ENCODE results near the gene GSDME.

Gene GSDME

DNA sequence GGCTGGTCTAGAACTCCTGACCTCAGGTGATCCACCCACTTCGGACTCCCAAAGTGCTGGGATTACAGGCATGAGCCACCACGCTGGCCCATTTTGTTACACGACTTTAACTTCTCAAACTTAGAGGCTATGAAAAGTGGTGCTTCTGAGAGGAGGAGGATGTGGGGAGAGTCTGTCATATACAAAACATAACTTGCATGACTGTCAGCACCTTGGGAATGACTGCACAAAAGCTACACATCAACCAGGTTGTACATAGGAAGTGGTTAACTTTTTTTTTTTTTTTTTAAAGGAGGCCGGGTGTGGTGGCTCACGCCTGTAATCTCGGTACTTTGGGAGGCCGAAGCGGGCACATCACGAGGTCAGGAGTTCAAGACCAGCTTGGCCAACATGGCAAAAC is 43.4 kb upstream of the GSDME start:
- Histone ChIP-seq H3K27me3 (ENCODE audit: control insufficient read depth, low read length) (no peaks in the 10 kb centered on the region), H3K4me1 (ENCODE audit: control insufficient read depth, low read length) (no peaks in the 10 kb centered on the region), H3K9me3 (ENCODE audit: control insufficient read depth, insufficient read depth, low read length) (no peaks in the 10 kb centered on the region), H3K4me3 (ENCODE audit: low read length) (no peak overlapping the region), H3K9me2 (replicated peaks; ENCODE audit: control insufficient read depth, low read length) (no peaks in the 10 kb centered on the region), H3K79me2 (ENCODE audit: control insufficient read depth, low read length) (no peaks in the 10 kb centered on the region), H3F3A (ENCODE audit: control insufficient read depth, insufficient read depth) (peaks cover 15% of the 10 kb centered on the region), H3K36me3 (ENCODE audit: control insufficient read depth, low read length) (peaks cover 90% of the 10 kb centered on the region), H3K27ac (ENCODE audit: low read depth, low read length) (no peak overlapping the region), H3K4me2 (ENCODE audit: low read length) (no peak overlapping the region), H4K20me1 (ENCODE audit: control insufficient read depth, insufficient read depth, low read depth, low read length) (no peaks in the 10 kb centered on the region)
- TF ChIP-seq, protein P1, sequence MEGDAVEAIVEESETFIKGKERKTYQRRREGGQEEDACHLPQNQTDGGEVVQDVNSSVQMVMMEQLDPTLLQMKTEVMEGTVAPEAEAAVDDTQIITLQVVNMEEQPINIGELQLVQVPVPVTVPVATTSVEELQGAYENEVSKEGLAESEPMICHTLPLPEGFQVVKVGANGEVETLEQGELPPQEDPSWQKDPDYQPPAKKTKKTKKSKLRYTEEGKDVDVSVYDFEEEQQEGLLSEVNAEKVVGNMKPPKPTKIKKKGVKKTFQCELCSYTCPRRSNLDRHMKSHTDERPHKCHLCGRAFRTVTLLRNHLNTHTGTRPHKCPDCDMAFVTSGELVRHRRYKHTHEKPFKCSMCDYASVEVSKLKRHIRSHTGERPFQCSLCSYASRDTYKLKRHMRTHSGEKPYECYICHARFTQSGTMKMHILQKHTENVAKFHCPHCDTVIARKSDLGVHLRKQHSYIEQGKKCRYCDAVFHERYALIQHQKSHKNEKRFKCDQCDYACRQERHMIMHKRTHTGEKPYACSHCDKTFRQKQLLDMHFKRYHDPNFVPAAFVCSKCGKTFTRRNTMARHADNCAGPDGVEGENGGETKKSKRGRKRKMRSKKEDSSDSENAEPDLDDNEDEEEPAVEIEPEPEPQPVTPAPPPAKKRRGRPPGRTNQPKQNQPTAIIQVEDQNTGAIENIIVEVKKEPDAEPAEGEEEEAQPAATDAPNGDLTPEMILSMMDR (IDR thresholded peaks at IDR 0.05; ENCODE audit: low read depth, low read length, poor library complexity, severe bottlenecking): no peak
- TF ChIP-seq EZH2phosphoT487 (IDR thresholded peaks at IDR 0.05; ENCODE audit: borderline replicate concordance, low read length): no peak

DNA sequence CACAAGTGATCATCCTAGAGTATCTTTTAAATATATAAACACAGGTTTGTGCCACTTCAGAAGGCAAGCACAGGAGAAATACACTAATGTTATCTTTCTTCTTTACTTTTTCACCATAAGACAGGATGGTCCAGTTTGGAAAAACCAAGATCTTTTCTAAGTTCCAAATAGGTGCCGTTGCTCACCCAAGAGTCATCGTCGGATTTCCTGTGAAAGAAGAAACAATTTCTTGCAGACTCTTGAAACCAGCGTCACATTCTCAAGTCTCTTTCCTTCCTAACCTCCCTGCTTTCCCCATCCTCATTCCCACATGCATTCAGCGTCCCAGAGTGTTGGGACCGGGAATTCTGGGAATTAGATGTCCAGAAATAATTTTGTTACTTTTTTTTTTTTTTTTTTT is 42.8 kb upstream of the GSDME start:
- Histone ChIP-seq H3K36me3 (ENCODE audit: control insufficient read depth, low read length) (peaks cover 84% of the 10 kb centered on the region), H3K4me3 (ENCODE audit: low read length) (no peak overlapping the region), H4K20me1 (ENCODE audit: control insufficient read depth, insufficient read depth, low read depth, low read length) (no peaks in the 10 kb centered on the region), H3K4me2 (ENCODE audit: low read length) (no peak overlapping the region), H3K9me3 (ENCODE audit: control insufficient read depth, insufficient read depth, low read length) (no peaks in the 10 kb centered on the region), H3K4me1 (ENCODE audit: control insufficient read depth, low read length) (peaks cover 2% of the 10 kb centered on the region), H3K27me3 (ENCODE audit: control insufficient read depth, low read length) (no peaks in the 10 kb centered on the region), H3K9me2 (replicated peaks; ENCODE audit: control insufficient read depth, low read length) (no peaks in the 10 kb centered on the region), H3K27ac (ENCODE audit: low read depth, low read length) (no peak overlapping the region), H3K79me2 (ENCODE audit: control insufficient read depth, low read length) (no peaks in the 10 kb centered on the region), H3F3A (ENCODE audit: control insufficient read depth, insufficient read depth) (peaks cover 15% of the 10 kb centered on the region)
- TF ChIP-seq, protein P1 (IDR thresholded peaks at IDR 0.05; ENCODE audit: low read depth, low read length, poor library complexity, severe bottlenecking): no peak
- no peak for TF ChIP-seq EZH2phosphoT487 (IDR thresholded peaks at IDR 0.05; ENCODE audit: borderline replicate concordance, low read length)

DNA sequence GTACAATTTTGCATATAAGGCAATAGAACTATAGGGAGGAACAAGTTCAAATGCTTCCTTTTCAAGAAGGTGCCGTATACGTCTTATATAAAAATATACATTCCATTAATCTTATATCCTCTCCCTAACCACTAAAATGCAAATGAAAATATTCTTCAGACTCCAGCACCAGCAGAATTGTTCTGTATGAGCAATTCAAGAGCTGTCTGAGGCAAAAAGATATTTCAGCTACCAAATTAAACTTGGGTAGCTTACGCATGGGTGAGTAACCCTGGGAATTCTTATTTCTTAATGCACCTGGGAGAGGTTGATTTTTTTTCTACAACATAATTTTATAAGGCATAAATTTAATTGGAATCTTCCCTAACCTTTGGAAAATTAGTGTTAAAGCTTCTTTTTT is 42.2 kb upstream of the GSDME start:
- no peak overlapping the region for H3K4me3 ChIP-seq (ENCODE audit: low read length)
- peaks cover 15% of the 10 kb centered on the region for H3F3A ChIP-seq (ENCODE audit: control insufficient read depth, insufficient read depth)
- no peaks in the 10 kb centered on the region for H3K79me2 ChIP-seq (ENCODE audit: control insufficient read depth, low read length)
- no peaks in the 10 kb centered on the region for H4K20me1 ChIP-seq (ENCODE audit: control insufficient read depth, insufficient read depth, low read depth, low read length)
- no peaks in the 10 kb centered on the region for H3K9me2 ChIP-seq (replicated peaks; ENCODE audit: control insufficient read depth, low read length)
- peaks cover 78% of the 10 kb centered on the region for H3K36me3 ChIP-seq (ENCODE audit: control insufficient read depth, low read length)
- TF ChIP-seq, protein P1 (IDR thresholded peaks at IDR 0.05; ENCODE audit: low read depth, low read length, poor library complexity, severe bottlenecking): no peak
- no peak for TF ChIP-seq EZH2phosphoT487 (IDR thresholded peaks at IDR 0.05; ENCODE audit: borderline replicate concordance, low read length)
- no peak overlapping the region for H3K27ac ChIP-seq (ENCODE audit: low read depth, low read length)
- no peak overlapping the region for H3K4me2 ChIP-seq (ENCODE audit: low read length)
- no peaks in the 10 kb centered on the region for H3K27me3 ChIP-seq (ENCODE audit: control insufficient read depth, low read length)
- H3K4me1 ChIP-seq (ENCODE audit: control insufficient read depth, low read length): peaks cover 8% of the 10 kb centered on the region
- H3K9me3 ChIP-seq (ENCODE audit: control insufficient read depth, insufficient read depth, low read length): no peaks in the 10 kb centered on the region

DNA sequence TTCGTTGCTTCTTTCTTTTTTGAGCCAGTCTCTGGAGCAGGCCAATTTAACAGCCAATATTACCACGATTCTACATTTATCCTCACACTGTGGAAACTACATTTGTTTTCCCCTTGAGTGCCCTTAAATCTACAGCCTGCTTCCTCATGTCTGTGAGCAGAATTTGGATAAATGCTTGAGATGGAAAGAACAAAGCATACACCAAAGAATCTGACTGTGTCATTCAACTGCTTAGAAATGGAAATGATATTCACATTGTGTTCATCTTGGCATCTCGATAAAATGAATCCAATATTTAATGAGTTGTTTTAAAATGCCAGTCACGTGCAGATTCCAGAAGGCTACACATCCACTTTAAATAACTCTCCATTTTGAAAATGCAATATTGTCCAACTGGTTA is 41.0 kb upstream of the GSDME start:
- Histone ChIP-seq H3K36me3 (ENCODE audit: control insufficient read depth, low read length) (peaks cover 66% of the 10 kb centered on the region), H3K27ac (ENCODE audit: low read depth, low read length) (no peak overlapping the region), H4K20me1 (ENCODE audit: control insufficient read depth, insufficient read depth, low read depth, low read length) (no peaks in the 10 kb centered on the region), H3K4me3 (ENCODE audit: low read length) (no peak overlapping the region), H3K27me3 (ENCODE audit: control insufficient read depth, low read length) (no peaks in the 10 kb centered on the region), H3K4me2 (ENCODE audit: low read length) (no peak overlapping the region), H3F3A (ENCODE audit: control insufficient read depth, insufficient read depth) (peaks cover 15% of the 10 kb centered on the region), H3K79me2 (ENCODE audit: control insufficient read depth, low read length) (no peaks in the 10 kb centered on the region), H3K9me3 (ENCODE audit: control insufficient read depth, insufficient read depth, low read length) (no peaks in the 10 kb centered on the region), H3K4me1 (ENCODE audit: control insufficient read depth, low read length) (peaks cover 16% of the 10 kb centered on the region), H3K9me2 (replicated peaks; ENCODE audit: control insufficient read depth, low read length) (no peaks in the 10 kb centered on the region)
- TF ChIP-seq EZH2phosphoT487 (IDR thresholded peaks at IDR 0.05; ENCODE audit: borderline replicate concordance, low read length): no peak
- TF ChIP-seq, protein P1 (IDR thresholded peaks at IDR 0.05; ENCODE audit: low read depth, low read length, poor library complexity, severe bottlenecking): no peak

All from DOHH2 (cell line).